ENCODE results near the gene SLC22A23.

- TF ChIP-seq, protein P1, sequence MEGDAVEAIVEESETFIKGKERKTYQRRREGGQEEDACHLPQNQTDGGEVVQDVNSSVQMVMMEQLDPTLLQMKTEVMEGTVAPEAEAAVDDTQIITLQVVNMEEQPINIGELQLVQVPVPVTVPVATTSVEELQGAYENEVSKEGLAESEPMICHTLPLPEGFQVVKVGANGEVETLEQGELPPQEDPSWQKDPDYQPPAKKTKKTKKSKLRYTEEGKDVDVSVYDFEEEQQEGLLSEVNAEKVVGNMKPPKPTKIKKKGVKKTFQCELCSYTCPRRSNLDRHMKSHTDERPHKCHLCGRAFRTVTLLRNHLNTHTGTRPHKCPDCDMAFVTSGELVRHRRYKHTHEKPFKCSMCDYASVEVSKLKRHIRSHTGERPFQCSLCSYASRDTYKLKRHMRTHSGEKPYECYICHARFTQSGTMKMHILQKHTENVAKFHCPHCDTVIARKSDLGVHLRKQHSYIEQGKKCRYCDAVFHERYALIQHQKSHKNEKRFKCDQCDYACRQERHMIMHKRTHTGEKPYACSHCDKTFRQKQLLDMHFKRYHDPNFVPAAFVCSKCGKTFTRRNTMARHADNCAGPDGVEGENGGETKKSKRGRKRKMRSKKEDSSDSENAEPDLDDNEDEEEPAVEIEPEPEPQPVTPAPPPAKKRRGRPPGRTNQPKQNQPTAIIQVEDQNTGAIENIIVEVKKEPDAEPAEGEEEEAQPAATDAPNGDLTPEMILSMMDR (IDR thresholded peaks at IDR 0.05; ENCODE audit: low read depth, low read length) = no peak
- TF ChIP-seq EZH2phosphoT487 (IDR thresholded peaks at IDR 0.05; ENCODE audit: low read depth) = no peak
These were observed 41.8 kb downstream of the SLC22A23 start for GRCh38 chr6:3415082-3415453.

Data from OCI-LY3 (cell line).